ENCODE data around the gene PDE3A.

DNA sequence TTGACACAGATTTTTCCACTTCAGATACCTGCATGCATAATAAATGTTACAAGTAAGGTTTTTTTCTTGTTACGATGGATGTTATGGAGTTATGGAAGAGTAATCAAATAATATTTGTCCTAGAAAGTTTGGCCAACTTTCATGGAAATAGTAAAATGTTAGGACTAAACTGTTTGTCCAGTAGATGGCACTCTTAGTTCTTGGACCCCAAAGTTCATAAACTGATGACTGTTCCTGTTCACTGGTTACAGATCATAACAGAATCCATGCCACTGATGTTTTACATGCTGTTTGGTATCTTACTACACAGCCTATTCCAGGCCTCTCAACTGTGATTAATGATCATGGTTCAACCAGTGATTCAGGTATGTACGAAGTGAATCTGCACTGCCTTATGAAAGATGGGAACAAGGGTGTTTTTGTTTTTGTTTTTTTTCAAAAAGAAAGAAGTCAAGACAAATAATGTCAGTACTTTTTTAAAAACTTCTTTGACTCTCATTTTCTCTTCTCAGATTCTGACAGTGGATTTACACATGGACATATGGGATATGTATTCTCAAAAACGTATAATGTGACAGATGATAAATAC is 278.0 kb downstream of the PDE3A start:
- TF ChIP-seq POLR2AphosphoS5 (IDR thresholded peaks at IDR 0.05) (no peak), POLR2A (IDR thresholded peaks at IDR 0.05) (no peak)
- TF ChIP-seq, protein P1, sequence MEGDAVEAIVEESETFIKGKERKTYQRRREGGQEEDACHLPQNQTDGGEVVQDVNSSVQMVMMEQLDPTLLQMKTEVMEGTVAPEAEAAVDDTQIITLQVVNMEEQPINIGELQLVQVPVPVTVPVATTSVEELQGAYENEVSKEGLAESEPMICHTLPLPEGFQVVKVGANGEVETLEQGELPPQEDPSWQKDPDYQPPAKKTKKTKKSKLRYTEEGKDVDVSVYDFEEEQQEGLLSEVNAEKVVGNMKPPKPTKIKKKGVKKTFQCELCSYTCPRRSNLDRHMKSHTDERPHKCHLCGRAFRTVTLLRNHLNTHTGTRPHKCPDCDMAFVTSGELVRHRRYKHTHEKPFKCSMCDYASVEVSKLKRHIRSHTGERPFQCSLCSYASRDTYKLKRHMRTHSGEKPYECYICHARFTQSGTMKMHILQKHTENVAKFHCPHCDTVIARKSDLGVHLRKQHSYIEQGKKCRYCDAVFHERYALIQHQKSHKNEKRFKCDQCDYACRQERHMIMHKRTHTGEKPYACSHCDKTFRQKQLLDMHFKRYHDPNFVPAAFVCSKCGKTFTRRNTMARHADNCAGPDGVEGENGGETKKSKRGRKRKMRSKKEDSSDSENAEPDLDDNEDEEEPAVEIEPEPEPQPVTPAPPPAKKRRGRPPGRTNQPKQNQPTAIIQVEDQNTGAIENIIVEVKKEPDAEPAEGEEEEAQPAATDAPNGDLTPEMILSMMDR (IDR thresholded peaks at IDR 0.05): peak in 3 of 6 experiments; percentile 15 to 55 (median 44)
